NK-92 (cell line): Measurements from ENCODE around the gene TPI1.

Experiments
- DNase-seq: peaks from one replicate; lab custom pipeline; 2025; ENCODE audit not compliant: unreplicated experiment; lab: John Stamatoyannopoulos, UW

Gene TPI1

GRCh38 chr12:6867413-6868210, at the start of gene TPI1:
TPI1 (plus strand) TSS chr12:6867531; CDS start chr12:6867567, 36 bp downstream.
- peak; percentile 14 for DNase-seq

GRCh38 chr12:6817662-6818157, 49.6 kb upstream of the TPI1 start:
- DNase-seq, result no peak

DNA sequence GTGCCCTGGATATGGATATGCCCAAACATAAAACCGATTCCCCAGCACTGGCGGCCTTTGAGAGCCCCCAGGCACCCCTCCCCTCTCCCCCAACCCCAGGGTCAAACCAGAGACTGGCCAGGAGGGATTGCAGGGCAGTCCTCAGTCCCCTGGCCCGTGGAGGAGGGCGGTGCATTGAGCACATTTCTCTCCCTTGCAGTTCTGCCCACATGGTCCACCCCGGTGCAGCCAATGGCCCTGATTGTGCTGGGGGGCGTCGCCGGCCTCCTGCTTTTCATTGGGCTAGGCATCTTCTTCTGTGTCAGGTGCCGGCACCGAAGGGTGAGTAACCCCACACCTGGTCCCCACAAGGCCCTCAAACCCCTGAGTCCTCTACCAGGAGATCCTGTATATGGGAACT, 49.1 kb upstream of the TPI1 start:
- no peak for DNase-seq

DNA sequence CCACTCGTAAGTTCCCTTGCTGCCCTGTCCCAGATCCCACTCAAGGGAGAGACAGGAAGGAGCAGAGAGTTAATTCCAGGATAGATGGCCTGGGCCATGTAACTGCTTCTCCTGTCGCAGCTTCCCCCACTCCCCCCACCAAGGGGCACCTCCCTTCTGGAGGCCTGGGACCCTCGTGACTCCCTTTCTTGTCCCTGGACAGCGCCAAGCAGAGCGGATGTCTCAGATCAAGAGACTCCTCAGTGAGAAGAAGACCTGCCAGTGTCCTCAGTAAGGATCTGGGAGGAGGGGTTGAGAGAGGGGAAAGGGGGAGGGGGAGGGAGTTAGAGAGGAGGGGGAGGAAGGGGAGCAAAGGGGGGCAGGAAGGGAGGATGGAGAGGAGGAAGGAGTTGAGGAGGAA, 48.7 kb upstream of the TPI1 start:
- DNase-seq, result no peak

DNA sequence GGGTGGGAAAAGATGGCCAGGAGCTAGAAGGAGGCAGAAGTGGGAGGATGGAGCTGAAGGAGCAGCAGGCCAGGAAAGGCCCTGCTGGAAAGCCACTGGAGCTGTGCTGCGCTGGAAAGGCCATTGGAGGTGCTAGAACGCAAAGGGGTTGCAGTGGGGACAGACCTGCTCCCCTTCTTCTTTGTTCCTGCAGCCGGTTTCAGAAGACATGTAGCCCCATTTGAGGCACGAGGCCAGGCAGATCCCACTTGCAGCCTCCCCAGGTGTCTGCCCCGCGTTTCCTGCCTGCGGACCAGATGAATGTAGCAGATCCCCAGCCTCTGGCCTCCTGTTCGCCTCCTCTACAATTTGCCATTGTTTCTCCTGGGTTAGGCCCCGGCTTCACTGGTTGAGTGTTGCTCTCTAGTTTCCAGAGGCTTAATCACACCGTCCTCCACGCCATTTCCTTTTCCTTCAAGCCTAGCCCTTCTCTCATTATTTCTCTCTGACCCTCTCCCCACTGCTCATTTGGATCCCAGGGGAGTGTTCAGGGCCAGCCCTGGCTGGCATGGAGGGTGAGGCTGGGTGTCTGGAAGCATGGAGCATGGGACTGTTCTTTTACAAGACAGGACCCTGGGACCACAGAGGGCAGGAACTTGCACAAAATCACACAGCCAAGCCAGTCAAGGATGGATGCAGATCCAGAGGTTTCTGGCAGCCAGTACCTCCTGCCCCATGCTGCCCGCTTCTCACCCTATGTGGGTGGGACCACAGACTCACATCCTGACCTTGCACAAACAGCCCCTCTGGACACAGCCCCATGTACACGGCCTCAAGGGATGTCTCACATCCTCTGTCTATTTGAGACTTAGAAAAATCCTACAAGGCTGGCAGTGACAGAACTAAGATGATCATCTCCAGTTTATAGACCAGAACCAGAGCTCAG, 48.0 kb upstream of the TPI1 start:
- no peak for DNase-seq

DNA sequence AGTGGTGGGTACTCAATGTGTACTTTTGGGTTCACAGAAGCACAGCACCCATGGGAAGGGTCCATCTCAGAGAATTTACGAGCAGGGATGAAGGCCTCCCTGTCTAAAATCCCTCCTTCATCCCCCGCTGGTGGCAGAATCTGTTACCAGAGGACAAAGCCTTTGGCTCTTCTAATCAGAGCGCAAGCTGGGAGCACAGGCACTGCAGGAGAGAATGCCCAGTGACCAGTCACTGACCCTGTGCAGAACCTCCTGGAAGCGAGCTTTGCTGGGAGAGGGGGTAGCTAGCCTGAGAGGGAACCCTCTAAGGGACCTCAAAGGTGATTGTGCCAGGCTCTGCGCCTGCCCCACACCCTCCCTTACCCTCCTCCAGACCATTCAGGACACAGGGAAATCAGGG, 47.2 kb upstream of the TPI1 start:
- no peak for DNase-seq

- DNase-seq, result no peak
These were observed 45.5 kb upstream of the TPI1 start, which contains the start of gene GPR162 for GRCh38 chr12:6821591-6822425. GPR162 (plus strand) TSS chr12:6821821; CDS start chr12:6823899, 2,078 bp downstream.

DNA sequence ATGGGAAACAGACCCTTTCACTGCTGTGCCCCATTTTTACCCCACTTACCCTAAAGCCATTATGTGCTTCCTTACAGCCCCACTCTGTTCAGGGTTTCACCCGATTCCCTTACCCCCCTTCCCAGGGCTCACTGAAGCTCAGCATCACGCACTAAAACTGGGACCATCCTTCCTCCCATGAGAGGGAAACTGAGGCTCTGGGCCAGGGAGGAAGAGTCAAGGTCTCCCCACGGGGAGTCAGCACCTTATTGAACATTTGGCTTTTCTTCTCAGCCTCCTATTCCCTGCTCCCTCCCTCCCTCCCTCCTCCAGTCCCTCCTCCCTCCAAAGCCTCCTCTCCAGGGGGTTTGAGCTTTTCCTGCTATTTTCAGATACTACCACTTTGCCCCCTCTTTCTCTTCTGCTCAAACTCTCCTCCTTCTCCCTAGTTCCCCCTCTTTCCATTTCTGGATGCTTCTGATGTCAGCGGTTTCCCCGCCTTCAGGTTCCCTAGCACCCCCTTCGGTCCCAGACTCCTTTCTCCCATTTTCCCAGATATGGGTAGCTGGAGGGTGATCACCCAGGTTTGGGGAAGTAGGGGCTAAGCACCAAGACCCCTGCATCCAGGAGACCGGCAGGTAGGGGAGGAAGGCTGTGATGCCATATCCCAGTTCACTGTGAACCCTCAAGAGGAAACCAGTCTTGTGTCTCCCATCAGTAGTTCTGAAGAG, 44.8 kb upstream of the TPI1 start:
- DNase-seq, result no peak

DNA sequence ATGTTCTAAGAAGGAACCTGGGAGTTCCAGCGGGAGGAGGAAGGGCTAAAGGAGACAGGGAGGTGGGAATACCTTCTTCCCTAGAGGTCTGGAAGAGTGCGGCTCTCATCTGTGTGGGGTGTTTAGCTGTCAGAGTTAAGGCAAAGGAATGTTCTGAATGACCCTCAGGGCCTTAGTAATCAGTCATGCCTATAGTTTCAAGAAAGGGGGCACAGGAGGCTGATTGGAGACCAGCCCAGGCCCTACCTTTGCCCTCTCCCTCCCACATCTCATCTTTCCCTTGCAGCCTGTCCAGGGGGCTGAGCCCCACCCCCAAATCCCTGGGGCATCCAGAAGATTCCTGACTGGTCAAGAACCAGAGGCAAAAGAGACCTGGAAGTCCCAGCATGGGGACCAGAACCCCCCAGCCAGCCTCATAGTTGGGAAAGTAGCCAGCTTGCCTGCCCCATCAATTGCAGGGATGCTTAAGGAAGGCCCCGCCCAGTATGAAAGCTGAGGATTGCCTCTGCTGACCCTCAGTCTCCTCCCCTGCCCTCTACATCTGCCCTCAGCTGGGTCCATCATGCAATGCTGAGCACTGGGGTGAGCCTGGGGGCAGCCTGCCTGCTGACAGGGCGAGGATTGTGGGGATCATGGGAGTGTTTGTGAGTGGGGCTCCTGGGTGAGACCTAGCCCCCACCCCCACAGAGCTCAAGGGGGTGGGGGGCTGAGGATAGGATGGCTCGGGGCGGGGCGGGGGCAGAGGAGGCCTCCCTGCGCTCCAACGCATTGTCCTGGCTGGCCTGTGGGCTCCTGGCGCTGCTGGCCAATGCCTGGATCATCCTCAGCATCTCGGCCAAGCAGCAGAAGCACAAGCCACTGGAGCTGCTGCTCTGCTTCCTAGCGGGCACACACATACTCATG, 43.9 kb upstream of the TPI1 start:
- no peak for DNase-seq

DNA sequence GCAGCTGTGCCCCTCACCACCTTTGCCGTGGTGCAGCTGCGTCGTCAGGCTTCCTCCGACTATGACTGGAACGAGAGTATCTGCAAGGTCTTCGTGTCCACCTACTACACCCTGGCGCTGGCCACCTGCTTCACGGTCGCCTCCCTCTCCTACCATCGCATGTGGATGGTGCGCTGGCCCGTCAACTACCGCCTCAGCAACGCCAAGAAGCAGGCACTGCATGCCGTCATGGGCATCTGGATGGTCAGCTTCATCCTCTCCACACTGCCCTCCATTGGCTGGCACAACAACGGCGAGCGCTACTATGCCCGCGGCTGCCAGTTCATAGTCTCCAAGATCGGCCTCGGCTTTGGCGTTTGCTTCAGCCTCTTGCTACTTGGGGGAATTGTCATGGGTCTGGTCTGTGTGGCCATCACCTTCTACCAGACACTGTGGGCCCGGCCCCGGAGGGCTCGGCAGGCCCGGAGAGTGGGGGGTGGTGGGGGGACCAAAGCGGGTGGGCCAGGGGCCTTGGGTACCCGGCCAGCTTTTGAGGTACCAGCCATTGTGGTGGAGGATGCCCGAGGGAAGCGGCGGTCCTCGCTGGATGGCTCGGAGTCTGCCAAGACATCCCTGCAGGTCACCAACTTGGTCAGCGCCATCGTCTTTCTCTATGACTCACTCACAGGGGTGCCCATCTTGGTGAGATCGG, 43.1 kb upstream of the TPI1 start:
- DNase-seq, result no peak

DNA sequence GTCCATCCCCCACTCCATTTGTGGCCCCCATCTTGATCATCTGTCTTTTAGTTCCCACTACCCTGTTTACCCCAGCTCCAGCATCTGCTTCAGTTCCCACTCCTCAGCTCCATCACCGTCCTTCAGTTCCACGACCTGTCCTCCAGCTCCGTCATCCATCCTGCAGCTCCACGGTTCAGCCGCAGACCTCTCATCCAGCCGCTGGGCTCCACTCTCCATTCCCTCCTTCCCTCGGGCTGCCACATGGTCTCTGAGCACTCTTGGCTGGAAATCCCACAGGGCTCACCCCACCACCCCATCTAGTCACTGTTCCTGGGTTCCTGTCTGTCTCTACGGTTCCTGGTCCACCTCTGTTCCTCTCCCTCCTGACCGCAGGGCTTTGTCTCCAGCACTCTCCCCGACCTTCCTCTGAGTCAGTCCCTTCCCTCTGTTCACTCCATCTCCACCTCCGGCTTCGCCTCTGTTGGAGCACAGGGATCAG, 42.4 kb upstream of the TPI1 start:
- DNase-seq, result no peak

DNA sequence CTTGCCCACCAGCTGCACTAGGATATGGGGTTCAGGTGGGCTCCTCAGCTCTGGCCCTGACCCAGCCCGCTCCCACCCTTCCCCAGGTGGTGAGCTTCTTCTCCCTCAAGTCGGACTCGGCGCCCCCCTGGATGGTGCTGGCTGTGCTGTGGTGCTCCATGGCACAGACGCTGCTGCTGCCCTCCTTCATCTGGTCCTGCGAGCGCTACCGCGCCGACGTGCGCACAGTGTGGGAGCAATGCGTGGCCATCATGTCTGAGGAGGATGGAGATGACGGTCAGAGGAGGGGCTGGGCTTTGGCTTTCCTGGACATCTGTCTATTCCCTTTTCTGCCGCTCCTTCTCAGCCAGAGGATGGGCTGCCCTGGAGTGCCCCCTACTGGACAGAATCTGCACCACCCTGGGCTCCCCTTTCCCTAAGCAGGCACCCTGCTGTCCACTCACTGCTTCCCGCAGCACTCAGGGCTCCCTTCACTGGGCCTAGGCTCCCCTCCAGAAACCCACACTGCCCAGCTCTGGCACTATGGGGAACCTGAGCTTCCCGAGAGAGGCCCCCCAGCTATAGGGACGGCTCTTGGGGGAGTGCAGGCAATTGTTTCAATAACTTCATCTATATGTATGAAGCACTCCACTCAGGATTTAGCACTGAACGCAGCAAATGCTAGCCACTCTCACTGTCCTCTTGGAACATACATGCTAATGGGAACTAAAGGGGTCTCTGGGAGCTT, 41.8 kb upstream of the TPI1 start:
- no peak for DNase-seq

DNA sequence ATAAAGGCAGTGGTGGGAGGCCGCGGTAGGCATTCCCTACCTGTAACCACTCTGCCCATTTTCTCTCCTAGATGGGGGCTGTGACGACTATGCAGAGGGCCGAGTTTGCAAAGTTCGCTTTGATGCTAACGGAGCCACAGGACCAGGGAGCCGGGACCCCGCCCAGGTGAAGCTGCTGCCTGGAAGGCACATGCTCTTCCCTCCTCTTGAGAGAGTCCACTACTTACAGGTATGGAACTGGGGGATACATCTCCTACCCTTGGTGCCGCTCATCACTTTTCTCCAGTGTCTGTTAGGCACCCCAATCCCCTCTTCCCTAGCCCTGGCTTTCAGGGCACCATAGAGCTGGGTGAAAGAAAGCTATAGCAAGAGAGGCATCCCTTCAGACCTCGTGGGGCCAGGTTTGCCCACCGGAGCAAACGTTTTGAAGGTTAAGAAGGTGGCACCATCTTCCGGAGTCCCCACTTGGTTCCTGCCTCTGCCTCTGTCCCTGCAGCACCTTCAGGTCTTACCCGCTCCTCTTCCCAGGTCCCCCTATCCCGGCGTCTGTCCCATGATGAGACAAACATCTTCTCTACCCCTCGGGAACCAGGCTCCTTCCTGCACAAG, 41.1 kb upstream of the TPI1 start:
- no peak for DNase-seq

GRCh38 chr12:6826734-6827436, 40.4 kb upstream of the TPI1 start:
- no peak for DNase-seq

DNA sequence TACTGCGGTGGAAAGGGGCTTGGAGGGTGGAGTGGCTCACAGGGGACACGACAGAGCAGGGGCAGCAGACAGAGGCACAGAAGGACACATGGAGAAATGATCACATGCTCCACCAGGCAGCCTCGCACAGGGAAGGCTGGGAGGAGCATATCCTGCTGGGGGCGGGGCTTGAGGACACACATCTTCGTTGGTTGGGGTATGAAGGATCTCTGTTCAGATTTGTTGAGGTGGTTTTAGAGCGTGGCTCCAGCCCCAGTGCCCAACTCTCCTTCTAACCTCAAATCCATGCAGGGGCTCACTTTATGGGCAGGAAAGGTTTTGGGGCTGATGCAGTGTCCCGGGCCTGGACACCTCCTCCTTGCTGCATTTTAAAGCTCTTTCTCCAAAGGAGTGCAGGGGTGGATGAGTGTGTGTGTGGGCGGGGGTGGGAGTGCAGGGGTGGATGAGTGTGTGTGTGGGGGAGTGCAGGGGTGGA, 39.9 kb upstream of the TPI1 start:
- DNase-seq, result no peak

DNA sequence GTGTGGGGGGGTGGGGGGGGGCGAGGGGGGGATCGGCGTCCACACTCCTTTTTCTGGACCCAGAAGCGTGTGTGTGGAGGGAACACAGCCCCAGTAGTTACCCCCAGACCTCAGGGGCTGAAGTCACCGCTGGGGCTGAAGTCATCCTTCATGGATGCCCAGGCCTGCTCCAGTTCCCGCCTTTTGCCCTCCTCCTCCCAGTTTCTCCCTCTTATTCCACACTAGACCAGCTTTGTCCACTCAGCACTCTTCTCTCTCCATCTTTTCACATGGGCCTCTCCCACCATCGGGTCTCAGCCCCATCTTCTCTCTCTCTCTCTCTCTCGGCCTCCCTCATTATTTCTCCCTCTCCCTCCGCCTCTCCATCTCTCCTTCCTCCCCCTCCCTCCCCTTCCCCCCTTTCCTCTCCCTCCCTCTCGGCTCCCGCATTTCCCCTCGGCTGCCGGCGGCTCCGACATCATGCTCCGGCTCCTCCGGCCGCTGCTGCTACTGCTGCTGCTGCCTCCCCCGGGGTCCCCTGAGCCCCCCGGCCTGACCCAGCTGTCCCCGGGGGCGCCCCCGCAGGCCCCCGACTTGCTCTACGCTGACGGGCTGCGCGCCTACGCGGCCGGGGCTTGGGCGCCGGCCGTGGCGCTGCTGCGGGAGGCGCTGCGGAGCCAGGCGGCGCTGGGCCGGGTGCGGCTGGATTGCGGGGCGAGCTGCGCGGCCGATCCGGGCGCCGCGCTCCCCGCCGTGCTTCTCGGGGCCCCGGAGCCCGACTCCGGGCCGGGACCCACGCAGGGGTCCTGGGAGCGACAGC, 39.1 kb upstream of the TPI1 start, which contains the start of gene P3H3:
Gene P3H3, plus strand, starts transcription at position 426 of the 799 bp plus-strand sequence. Its CDS starts 34 bp downstream, at position 460.
- DNase-seq, result no peak
